ENCODE results near the gene CHST4. TPM values are rescaled to one million over a fixed set of nuclear protein-coding genes. Genes with fewer than 3 reads are reported as not detected.
"Not testable (repeated sequence)": the region's sequence is repeated elsewhere in the genome, so short reads cannot be mapped to it uniquely, and the experiment has no call there.

Gene CHST4
- total RNA-seq, 1 experiment from 2014 or later, result 0.06 TPM

DNA sequence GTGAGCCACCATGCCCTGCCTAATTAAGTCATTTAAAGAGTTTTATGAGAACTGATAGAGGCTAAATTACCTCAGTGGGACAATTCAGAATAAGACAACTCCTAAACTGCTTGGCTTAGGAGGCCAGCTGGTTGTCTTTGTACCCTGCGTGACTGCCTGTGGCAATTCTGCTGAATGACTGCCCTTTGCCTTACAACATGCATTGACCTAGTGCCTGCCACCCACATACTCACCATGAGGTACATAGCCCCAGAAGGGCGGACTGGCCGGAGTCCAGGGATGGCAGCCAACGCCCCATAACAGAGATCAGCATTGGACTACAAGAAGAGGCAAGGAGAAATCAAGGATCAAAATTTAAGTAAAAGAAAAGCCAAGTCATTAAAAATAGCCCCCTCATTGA lies 43.4 kb downstream of the CHST4 start:
- no peak for DNase-seq (ENCODE audit: low read depth)

DNA sequence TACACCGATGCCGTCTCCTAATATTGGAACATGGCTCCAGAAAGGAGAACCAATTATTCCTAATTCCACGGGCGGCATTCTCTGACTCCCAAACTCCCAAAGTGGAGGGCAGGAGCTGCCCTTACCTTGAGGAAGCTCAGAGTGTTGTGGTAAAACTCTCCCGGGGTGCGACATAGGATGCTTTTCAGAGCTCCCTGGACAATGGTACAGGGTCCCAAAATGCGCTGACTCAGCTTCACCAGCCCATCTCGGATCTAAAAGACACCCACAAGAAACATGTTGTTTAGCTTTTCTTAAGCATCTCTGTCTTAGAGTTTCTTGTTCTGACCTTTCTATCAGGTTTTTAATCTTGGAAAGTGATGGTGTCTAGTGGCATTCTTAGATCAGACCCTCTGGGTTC lies 43.9 kb downstream of the CHST4 start:
- DNase-seq (ENCODE audit: low read depth), result no peak

DNA sequence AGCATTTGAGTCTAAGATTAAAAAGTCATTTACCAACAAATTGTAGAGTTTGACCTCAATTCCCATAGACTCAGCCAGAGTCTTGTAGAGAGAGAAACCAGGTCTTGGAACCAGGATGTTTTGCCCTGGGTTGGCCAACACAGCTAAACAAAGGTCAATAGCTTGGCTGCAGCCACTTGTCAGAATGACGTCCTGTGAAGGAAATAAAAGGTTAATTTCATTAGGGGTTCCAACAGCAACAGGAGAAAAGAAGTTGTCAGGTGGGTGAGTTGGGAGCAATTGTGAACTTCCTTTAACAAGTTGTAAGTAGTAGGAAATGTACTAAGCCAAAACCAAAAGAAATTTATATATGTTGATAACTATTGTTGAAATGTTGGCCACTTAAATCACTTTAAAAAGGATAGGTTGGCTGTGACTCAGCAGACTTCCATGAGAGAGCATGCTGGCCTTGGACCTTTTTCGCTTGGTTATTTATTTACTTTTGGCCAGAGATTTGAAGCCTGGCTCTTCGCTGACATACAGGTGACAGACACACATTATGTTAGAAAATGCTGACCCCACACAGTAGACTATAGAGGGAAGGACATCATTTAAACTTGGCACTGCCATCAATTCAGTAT lies 46.4 kb downstream of the CHST4 start:
- DNase-seq (ENCODE audit: low read depth), result no peak

- DNase-seq (ENCODE audit: low read depth), result no peak
Measured at GRCh38 chr16:71573387-71574094, 47.3 kb downstream of the CHST4 start.

- no peak for DNase-seq (ENCODE audit: low read depth)
Measured at GRCh38 chr16:71574702-71575101, 48.5 kb downstream of the CHST4 start.

DNA sequence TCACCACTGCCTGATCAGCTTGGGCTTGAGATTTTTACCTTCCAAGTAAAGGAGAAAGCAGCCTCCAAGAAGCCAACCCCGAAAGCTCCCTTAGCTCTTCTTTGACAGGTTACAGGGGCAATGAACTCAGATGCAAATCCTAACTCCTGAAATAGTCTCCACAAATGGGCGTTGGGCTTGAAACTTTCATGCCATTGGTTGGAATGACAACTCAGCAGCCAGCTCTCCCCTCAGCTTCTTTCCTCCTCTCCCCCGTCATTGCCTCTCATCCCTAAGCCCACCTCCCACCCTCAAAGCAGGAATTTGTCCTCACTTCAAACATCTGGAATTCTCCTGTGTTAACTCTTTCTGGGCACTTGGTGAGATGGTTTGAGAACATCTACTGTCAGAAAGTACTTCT lies 50.7 kb downstream of the CHST4 start, which contains the start of gene TAT:
Gene TAT, minus strand, starts transcription at position 122 of the 400 bp plus-strand sequence. CDS start 677 bp downstream, outside the sequence.
- no peak for DNase-seq (ENCODE audit: low read depth)

DNA sequence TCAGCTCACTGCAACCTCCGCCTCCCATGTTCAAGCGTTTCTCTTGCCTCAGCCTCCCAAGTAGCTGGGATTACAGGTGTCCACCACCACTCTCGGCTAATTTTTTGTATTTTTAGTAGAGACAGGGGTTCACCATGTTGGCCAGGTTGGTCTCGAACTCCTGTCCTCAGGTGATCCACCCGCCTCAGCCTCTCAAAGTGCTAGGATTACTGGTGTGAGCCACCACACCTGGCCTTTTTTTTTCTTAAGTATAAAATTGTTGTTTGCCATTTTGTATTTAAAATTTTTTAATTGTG lies 56.3 kb downstream of the CHST4 start:
- DNase-seq (ENCODE audit: low read depth), result not testable (repeated sequence)

DNA sequence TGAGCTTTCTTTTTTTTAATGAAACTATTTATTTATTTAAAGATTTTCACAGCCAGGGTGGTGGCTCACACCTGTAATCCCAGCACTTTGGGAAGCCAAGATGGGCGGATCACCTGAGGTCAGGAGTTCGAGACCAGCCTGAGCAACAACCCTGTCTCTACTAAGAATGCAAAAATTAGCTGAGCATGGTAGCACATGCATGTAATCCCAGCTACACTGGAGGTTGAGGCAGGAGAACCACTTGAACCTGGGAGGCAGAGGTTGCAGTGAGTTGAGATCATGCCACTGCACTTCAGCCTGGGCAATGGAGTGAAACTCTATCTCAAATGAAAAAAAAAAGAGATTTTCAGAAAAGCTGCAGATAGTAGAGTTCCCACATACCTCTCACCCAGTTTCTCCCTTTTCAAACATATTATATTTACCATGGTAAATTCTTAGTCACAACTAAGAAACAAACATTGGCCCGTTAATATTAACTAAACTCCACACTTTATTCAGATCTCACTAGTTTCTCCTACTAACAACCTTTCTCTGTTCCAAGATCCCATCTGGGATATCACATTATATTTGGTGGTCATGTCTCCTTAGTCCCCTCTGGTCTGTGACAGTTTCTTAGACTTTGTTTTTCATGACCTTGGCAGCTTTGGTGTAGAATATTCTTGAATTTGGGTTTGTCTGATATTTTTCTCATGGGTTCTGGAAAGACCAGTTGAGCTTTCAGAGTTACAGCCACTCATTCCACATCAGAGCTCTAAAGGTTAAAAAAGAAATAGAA lies 58.5 kb downstream of the CHST4 start:
- no peak for DNase-seq (ENCODE audit: low read depth)

DNA sequence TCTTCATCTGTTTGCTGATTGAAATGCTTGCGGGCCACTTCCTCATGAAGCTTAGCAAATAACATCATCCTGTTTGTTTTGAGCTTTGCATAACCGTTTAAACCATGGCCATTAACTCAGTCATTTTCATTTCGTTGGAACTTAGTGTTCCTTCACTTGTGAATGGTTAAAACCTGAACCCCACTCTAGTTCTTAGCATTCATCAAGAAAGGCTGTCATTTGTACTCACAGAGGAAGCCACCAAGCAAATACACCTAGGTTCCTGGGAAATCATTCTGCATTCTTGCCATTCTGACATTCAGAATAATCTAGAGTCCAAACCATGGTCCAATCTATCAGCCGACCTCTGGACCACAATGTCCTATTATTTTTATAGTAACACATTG lies 59.1 kb downstream of the CHST4 start:
- no peak for DNase-seq (ENCODE audit: low read depth)

Other genes starting within 250 kb of the CHST4 start
- gene CMTR2, start 237.0 kb upstream of the CHST4 start, total RNA-seq (2014; rRNA removed; shearing (Covaris generic)), result 17.6 and 20.6 TPM in 2 replicates
- gene CALB2, start 167.7 kb upstream of the CHST4 start, total RNA-seq (2014; rRNA removed; shearing (Covaris generic)), result 8.1 and 11.3 TPM in 2 replicates
- not detected in 2 replicates for gene TLE7, start 84.4 kb upstream of the CHST4 start, total RNA-seq (2014; rRNA removed; shearing (Covaris generic))
- 9.6 and 11.5 TPM in 2 replicates for gene ZNF23, start 64.2 kb upstream of the CHST4 start, total RNA-seq (2014; rRNA removed; shearing (Covaris generic))
- gene ZNF19, start 37.1 kb upstream of the CHST4 start, total RNA-seq (2014; rRNA removed; shearing (Covaris generic)), result 1.6 and 2.1 TPM in 2 replicates
- gene TAT, start 50.7 kb downstream of the CHST4 start, total RNA-seq (2014; rRNA removed; shearing (Covaris generic)), result not detected in 2 replicates
- gene MARVELD3, start 99.8 kb downstream of the CHST4 start, total RNA-seq (2014; rRNA removed; shearing (Covaris generic)), result 0.11 and 0.18 TPM in 2 replicates
- 1.7 and 2.3 TPM in 2 replicates for gene PHLPP2, start 198.3 kb downstream of the CHST4 start, total RNA-seq (2014; rRNA removed; shearing (Covaris generic))